A673 (cell line): ENCODE results near the gene MLNR.

ENCODE experiments used
- EZH2 ChIP-seq: fragments of 200-600 bp; sonication (generic); IDR thresholded peaks from 2 replicates; pipeline ENCODE4 v1.6.1; 2017; ENCODE audit warnings: borderline replicate concordance, low read depth, mild to moderate bottlenecking, mixed read lengths, antibody characterized with exemption, low read length; ENCODE audit not compliant: poor library complexity, severe bottlenecking
- TF ChIP-seq, protein P1 (sequence below): fragments of 300-800, 200-600 bp; sonication (generic); conservative IDR thresholded peaks from 2 replicates; pipeline ENCODE4 v1.5.1; 2017; ENCODE audit warnings: low read depth, mild to moderate bottlenecking, antibody characterized with exemption, low read length, moderate library complexity, mixed read lengths

DNA sequence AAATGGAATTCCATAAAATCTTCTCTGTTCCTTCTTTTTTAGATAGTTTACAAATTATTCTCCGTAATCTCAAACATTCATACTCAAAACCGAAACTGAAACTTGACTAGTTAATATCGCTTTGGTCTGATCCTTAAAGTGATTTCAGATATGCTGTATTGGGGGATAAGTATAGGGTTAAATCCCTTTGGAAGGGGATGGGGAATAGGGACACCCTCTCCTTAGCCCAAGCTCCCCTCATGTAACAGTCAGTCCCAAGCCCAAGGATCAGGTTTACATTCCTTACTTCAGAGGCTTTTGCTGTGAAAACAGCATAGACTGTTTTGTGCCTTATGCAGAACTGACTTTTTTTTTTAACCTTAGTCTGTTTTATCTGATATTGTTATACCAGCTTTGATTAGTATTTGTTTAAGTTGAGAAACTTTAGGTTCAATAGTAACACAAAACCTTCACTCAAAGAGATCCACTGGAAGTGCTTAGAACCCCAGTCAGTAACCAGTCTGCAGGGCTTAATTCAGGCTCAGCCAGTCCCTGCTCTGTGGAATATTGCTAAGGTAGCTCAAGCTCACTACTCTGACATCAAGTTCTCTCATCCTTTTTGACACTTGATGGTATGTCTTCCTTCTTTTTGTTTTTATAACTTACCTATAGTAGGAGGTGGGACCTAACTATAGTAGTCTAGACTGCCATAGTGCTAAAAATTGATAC is 38.1 kb downstream of the MLNR start:
- TF ChIP-seq, protein P1, sequence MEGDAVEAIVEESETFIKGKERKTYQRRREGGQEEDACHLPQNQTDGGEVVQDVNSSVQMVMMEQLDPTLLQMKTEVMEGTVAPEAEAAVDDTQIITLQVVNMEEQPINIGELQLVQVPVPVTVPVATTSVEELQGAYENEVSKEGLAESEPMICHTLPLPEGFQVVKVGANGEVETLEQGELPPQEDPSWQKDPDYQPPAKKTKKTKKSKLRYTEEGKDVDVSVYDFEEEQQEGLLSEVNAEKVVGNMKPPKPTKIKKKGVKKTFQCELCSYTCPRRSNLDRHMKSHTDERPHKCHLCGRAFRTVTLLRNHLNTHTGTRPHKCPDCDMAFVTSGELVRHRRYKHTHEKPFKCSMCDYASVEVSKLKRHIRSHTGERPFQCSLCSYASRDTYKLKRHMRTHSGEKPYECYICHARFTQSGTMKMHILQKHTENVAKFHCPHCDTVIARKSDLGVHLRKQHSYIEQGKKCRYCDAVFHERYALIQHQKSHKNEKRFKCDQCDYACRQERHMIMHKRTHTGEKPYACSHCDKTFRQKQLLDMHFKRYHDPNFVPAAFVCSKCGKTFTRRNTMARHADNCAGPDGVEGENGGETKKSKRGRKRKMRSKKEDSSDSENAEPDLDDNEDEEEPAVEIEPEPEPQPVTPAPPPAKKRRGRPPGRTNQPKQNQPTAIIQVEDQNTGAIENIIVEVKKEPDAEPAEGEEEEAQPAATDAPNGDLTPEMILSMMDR: no peak
- no peak for TF ChIP-seq EZH2
